Measurements from ENCODE around the gene ARL16.
"Not testable (repeated sequence)": the region's sequence is repeated elsewhere in the genome, so short reads cannot be mapped to it uniquely, and the experiment has no call there.

ARL16 gene

DNA sequence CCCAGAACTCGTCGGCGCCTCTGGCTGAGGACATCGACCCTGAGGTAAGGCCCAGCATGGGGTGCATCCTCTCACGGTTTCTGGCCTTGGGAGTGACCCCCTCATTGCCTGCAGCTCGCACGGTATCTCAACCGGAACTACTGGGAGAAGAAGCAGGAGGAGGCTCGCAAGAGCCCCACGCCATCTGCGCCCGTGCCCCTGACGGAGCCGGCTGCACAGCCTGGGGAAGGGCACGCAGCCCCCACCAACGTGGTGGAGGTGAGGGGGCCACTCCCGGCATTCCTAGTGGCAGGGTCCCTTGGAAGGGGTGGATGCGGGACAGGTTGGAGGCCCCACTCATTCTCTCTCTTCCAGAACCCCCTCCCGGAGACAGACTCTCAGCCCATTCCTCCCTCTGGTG is 11.2 kb upstream of the ARL16 start:
- DNase-seq = no peak

DNA sequence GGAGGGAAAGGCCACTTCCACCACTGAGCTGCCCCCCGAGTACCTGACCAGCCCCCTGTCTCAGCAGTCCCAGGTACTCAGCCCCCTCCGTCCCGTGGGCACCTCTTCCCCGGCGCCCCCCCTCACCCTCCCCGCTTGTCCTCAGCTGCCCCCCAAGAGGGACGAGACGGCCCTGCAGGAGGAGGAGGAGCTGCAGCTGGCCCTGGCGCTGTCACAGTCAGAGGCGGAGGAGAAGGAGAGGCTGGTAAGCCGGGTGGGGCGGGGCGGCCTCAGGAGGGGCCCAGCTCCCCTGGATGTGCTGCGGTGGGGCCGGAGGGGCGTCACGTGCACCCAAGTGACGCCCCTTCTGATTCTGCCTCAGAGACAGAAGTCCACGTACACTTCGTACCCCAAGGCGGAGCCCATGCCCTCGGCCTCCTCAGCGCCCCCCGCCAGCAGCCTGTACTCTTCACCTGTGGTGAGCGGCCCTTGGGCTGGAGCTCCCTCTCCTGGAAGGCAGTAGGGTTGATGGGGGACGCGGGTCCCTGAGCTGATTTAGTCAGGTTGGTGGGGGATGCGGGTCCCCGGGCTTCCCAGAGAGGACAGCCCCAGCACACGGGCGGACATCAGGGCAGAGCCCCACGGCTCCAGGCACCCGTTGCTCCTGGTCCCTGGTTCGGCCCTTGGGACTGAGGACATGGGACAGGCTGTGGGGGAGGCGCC is 10.1 kb upstream of the ARL16 start:
- DNase-seq = no peak

DNA sequence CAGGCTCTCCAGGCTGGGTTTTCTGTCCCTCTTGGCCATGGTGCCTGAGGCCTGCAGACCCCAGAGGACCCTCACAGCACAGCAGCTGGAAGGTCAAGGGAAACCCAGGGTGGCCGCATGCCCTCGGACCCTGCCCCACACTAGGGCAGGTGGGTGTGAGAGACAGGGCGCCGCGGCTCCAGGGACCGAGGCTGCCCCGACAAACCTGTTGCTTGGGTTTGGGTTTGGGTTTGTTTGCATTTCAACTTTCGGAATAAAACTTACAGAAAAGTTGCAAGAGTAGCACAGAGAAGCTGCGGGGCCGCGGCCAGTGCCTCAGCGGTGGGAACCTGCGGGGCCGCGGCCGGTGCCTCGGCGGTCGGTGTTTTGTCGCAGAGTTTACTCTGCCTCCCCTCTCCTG is 8.0 kb upstream of the ARL16 start:
- DNase-seq = no peak

DNA sequence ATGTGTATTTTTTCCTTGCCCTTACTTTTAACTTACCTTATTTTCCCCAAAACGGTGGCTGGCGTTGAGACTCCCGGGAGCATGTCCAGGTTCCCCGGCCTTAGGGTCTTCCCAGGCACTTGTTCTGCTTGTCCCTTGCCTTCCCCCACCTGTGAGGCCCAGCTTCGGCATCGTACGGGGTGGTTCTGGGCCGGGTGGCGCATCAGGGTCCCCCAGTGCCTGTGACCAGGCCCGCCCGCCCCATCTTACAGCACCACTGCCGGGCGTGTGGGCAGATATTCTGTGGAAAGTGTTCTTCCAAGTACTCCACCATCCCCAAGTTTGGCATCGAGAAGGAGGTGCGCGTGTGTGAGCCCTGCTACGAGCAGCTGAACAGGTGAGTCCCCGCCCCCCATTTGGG is 7.6 kb upstream of the ARL16 start:
- no peak for DNase-seq

DNA sequence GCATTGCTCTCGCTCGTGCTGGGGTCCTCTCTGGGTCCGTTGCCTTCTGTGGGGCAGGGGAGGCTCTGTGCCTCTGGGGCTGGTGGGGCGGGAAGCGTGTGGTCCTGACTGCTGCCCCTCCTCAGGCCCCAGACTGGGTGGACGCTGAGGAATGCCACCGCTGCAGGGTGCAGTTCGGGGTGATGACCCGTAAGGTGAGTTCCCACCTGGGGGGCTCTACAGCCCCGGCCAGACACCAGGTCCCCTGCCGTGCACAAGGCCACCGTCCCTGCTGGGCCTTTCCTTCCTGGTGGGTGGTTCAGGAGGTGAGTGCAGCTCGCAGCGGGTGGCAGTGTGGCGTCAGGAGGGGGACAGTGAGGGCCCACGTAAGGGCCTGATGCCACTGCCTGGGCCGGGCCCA is 7.0 kb upstream of the ARL16 start:
- no peak for DNase-seq

DNA sequence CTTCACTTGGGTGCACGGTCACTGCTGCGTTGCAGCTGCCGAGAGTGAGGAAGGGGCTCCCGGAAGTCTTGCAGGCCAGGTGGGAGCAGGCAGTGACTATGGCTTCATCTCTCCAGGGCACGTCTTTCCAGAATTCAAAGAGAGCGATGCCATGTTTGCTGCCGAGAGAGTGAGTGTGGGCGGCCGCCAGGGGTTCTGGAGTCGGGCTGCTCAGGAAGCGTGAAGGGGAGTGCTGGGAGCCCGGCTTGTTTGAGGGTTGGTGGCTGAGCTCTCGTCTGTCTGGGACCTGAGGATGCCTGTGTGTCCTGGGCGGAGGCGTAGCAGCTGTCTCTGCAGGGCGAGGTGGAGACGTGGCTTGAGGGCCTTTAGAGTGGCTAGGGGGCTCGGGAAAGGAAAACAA is 6.5 kb upstream of the ARL16 start:
- DNase-seq = no peak

DNA sequence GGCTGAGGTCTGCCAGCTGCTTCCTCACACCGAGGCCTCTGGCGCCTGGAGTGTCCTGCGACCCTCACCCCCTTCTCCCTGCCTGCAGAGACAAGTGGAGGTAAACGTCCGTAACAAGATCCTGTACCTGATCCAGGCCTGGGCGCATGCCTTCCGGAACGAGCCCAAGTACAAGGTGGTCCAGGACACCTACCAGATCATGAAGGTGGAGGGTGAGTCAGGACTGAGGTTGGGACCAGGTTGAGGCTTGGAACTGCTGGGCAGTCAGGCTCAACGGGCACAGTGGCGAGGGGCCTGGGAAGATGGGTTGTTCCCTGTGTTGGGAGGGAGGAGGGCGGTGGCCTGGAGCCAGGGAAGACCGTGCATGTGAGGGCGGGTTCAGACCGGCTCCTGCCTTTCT is 5.0 kb upstream of the ARL16 start:
- DNase-seq = no peak

DNA sequence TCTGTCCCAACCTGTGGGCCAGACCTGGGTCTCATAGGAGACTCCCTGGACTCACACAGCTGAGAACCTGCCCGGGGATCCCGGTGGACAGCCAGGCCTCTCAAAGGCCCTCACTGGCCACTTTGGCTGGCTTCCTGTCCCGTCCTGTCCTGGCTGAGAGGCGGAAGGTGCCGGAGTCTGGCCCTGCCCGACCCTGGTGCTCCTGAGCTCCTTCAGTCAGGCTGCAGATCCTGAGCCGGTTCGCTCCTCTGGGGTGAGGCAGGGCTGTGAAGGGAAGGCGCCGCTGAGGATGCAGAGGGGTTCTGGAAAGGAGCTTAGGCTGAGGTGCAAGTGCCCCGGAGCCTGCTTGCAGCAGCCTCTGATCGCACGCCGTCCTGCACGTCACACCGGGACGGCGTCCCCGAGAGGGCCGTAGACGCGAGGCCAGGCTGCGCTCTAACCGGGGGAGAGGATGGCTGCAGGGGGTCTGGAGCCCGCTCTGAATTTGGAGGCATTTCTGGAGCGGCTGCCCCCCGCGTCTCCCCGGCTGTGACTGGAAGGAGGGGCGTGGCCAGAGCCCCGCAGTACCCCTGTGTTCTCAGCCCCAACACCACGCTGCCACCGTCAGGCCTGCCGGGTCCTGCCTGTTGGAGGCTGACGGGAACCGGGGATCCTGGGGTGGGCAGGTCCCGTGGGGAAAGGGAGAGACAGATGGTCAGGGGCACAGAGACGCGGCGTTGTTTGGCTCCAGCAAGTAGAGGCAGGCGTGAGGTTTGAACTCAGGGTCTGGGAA is 4.4 kb upstream of the ARL16 start:
- DNase-seq = no peak

DNA sequence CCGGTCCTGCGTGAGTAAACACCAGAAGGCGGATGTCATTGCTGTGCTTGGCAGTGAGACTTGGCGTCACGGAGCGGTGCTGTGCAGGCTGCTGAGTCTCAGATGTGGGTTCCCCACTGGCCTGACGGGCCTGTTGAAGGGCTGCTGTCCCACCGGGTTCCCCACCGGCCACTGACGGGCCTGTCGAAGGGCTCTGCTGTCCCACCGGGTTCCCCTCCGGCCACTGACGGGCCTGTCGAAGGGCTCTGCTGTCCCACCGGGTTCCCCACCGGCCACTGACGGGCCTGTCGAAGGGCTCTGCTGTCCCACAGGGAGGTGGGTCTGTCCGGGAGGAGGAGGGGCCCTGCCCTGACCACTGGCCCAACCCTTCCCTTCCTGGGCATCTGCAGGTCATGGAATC is 3.0 kb upstream of the ARL16 start:
- no peak for DNase-seq

DNA sequence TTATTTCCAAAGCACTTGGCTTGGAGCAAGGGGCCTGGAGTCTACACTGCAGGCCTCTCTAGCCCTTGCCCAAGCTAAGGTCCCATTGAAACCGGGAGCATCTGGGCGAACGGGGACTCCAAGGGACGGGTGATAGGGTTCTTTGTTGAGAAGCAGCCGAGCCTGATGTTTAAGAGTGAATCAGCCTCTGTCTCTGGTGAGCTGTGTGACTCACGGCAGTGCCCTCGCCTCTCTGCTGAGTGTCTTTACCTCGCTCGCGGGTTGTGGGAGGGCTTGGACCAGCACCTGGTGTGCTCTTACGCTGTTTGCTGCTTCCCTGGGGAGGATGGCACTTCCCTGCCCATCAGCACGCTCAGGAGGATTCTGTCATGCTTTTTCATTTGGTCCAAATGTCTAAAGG is 1.5 kb upstream of the ARL16 start:
- DNase-seq = no peak

DNA sequence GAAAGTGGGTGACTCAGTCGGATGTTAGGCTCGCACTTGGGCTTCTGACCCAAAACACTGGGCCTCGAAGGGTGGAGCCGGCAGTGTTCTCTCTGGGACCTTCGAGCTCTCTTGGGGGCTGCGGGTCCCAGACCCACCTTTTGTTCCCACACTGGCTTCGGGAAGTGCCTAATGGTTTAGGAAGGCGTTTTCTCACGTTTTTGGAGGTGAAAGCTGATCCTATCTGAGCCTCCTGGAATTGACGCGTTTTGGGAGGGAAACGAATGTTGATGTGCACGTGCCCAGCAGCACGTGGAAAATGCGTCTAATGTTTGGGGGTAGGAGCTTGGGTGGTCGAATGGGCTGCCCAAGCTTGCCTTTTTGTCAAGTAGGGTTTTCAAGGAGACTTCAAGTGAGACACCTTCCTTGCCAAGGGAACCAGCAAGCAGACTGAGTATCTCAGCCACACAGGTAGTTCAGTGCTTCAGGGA is 880 bp upstream of the ARL16 start:
- no peak for DNase-seq

DNA sequence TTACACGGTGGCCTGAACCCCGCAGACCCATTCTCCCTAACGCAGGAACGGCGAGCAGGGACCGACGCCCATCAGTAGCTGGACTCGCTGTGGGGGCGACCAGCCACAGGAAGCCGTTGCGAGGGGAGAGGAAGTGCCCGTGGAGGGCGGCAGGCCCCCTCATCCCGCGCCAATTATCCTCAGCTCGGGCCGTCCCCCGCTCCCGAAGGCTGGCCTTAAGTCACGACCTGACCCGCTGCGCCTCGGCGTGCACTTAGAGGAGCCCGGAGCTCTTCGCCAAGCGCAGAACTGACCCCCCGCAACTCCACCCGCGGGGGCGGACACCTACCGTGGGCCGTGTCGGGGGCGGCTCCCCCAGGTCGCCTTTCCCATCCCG is 401 bp downstream of the ARL16 start:
- no peak for DNase-seq

DNA sequence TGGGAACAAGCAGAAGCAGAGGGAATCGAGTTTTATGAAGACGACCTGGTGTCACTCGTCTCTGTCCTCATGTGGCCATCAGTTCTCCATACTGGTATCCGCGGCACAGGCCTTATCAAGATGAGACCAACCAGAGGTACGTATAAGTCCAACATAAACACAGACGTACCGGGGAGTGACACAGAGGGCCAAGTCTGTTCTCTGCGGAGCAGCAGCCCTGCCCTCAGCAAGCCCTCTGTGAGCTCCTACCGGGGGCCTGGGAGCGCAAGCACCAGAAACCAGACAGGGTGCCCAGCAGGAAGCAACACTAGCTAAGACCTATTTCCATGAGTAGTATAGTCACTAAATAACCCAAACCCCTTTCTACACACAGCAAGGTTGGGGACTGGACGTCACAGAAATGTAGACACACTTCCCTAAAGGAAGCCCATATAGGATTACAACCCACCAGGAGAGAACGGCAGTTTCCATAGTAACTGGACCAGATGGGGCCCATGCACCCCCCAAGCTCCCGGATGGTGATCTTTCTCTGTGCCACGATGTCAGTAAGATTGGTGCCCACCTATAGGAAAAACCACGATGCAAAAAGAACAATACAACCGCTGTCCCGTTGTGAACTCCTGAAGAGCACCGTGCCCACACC is 911 bp downstream of the ARL16 start:
- peak; percentile 25 for DNase-seq

DNA sequence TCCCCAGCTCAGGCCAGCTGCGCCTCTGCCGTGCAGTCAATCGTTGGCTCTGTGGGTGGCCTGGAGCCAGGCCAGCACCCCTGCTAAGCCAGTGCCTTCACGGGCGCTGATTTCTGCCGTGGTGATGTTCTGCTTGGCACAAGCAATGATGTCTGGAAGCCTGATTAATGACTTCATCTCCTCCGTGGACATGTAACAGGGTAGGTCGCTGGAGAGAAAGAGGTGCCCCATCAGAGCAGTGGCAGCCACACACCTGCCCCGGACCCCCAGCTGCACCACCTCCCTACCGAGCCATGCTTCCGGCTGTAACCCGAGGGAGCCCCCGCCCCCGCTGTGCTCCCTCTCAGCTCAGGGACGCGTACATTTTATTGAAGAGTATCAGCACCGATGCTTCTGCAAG is 1.9 kb downstream of the ARL16 start:
- DNase-seq = peak; percentile 87

DNA sequence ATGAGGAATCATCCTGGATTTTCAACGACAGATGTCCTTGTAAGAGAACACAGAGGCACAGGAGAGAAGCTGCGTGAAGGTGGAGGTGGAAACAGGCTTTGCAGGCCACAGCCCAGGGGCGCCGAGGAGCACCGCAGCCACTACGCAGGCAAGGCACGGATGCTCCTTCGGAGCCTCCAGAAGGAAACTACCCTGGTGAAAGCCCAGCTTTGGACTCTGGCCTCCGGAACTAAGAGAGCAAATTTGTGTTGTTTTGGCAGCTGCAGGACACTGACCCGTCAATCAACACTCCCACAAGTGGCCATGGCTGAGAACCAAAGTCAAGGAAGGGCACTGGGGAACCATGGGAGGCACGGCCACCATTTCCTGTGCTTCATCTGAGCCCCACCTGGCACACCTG is 3.4 kb downstream of the ARL16 start:
- DNase-seq = no peak

DNA sequence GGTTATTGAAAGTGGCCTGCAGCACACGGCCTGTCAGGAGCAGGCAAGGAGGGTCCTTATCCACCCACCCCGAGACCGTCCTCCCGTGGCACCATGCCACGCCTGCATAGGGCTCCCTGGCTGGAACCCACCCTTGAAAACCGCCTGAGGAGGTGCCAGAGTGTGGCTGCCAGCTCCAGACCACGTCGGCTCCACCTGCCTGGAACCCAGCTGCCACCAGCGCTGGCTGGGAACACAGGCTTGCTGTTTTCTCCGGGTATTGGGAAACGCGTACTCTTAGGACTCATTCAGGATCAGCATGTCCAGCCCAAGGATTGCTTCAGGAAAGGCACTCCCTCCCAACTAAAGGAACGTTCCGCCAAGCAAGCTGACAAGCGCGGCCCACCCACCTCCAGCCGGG is 6.7 kb downstream of the ARL16 start:
- DNase-seq = no peak

DNA sequence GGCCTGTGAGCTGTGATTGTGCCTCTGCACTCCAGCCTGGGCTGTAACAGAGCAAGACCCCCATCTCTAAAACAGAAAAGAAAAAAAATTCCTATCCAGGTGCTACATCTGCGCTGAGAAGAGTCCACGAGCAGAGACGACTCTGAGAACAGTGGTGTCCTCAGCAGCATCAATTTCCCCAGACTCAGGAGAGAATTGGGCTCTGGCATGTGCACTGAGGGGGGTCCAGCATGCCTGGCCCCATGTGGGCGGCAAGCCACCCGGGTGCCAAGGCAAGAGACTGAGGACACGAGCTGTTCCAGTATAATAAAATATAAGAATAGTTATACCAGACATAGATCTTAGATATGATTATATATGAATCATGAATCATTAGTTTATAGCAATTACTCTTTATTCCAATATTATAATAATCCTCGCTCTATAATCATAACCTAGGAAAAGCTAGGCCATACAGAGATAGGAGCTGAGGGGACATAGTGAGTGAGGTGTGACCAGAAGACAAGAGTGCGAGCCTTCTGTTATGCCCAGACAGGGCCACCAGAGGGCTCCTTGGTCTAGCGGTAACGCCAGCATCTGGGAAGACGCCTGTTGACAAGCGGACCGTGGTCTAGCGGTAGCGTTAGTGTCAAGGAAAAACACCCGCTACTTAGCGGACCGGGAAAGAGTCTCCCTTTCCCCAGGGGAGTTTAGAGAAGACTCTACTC is 7.9 kb downstream of the ARL16 start:
- not testable (repeated sequence) for DNase-seq

DNA sequence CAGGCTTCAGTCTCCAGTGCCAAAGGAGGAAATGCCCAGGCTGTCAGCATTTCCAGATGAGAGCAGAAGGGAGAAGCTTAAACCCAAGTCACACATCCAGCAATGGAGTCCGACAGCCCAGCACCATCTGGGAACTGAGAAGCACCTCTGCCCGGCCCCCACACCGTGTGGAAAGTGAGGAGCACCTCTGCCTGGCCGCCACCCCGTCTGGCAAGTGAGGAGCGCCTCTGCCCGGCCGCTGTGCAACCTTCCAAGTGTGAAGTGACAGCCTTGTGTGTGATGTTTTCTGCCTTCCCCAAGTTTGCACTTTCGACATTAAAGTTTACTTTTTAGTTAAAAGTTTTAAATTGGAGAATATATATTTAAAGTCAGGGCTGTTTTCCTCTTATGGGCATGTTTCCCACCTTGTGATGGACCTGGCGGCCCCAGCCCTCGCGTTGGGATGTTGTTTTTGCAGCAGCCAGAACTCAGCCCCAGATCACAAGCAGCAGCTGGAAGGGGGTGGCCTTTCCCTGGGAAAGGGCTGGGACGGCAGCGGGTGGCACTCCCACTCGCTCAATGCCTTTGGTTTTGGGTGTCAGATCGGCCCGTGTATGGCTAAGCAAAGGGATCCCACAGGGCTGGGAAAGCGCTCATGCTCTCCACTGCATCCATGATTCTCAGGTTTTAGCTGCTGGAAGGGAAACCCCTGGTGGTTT is 9.9 kb downstream of the ARL16 start:
- DNase-seq = no peak

DNA sequence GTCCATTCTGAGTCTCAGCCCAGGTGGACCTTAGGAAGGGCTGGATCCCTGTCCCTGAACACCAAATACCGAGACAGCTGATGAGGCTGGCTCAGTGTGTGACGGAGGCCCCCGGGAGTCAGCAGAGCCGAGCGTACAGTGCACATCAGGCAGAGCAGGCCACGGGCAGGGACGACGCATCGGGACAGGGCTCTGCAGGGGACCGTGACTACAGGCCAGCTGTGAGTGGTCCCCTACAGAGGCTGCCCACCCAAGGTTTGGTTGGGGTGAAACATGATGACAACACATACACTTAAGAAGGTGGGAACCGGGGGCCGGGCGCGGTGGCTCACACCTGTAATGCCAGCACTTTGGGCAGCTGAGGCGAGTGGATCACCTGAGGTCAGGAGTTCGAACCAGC is 10.6 kb downstream of the ARL16 start:
- no peak for DNase-seq

DNA sequence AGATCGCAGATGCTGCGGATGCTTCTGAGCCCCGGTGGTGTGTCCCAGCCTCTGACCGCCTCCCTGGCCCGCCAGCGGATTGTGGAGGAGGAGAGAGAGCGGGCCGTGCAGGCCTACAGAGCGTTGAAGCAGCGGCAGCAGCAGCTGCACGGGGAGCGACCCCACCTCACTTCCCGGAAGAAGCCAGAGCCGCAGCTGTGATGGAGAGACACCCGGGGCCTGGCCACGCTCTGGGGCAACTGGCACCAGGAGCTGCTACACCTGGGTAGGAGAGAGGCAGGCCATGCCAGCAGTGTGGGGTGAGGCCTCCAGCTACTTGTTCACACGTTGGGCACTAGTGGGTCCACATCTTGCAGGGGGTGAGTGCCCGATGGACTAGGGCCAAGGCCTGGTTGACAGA is 11.1 kb downstream of the ARL16 start:
- DNase-seq = no peak

DNA sequence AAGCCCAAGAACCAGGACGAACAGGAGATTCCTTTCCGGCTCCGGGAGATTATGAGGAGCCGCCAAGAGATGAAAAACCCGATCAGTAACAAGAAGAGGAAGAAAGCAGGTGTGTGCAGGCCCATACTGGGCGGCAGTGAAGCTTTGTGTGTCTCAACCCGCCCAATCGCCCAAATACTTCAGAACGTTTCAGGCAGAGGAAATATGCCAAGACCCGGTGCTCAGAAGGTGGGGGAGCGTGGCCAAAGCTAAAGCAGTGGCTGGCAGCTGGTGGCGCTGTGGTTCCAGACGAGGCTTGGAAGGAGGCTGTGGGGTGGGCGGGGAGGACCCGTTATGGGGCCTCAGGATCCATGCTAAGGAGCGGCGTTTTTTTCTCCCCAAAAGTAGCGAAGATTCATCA is 15.8 kb downstream of the ARL16 start:
- no peak for DNase-seq

DNA sequence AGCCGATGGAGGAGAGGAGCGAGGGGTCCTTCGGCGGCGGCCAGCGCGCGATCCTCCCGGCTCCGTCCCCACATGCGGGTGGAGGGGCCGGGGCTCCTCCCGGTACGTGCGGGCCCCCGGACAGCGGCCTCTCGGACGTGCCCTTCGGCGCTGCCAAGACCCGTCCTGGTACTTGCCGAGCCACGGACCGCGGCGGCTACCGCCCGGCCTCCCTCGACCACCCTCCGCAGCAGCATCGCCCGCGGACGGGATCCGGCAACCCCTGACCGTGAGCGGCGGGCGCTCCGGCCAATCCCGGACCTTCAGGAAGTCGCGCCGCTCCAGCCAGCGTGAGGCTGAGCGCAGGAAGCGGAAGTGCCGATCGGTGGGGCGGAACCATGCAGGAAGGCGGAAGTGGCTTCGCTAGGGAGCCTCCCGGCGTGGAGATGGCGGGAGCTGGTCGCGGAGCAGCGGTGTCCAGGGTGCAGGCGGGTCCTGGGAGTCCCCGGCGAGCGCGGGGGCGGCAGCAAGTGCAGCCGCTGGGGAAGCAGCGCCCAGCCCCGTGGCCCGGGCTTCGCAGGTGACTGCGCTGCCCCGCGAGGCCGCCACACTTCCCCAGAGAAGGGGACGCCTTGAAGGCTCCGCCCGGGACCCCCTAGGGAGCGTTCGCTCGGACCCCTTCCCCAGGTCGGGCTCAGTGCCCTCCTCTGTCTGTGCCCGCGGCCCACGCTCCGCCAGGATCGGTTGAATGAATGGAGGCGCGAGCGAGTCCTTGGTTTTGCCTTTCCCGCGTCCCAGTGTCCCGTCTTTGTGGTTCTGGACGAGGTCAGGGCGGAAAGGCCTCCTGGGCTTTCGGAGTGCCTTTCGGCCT is 17.0 kb downstream of the ARL16 start, which contains the start of the genes CCDC137 and OXLD1:
Gene CCDC137 (plus strand): TSS at position 396 of the 850 bp plus-strand sequence. CDS start 30 bp downstream, at position 426.
Gene OXLD1 (minus strand): TSS at position 264 of the 850 bp plus-strand sequence. CDS start 28 bp downstream, at position 236.
- peak; percentile 96 for DNase-seq

Measured in NCI-H146 (cell line).